Stimulated activated CD4-positive, alpha-beta T cell treated with anti-CD3 and anti-CD28 coated beads, Interleukin-15, amount 100 ng/mL, for 48 hours (primary cell): ENCODE measurements around the gene WDR47.
A peak's percentile ranks its signal among the peaks of the same experiment; 100 is the strongest.

Experiments used
- DNase-seq, 2 donors: peaks; one replicate each; pipeline ENCODE4 v3.0.0-alpha.2; 2020; ENCODE audit warnings: low read depth in 2 of 2

The WDR47 gene

GRCh38 chr1:109041621-109042468 is at the start of gene WDR47:
WDR47 (minus strand) TSS chr1:109042102; CDS start chr1:109023512, 18,590 bp downstream.
- peak; percentile 92 to 96 for DNase-seq

GRCh38 chr1:109091078-109091838 is 49.4 kb upstream of the WDR47 start:
- no peak for DNase-seq

GRCh38 chr1:109090196-109091077 is 48.5 kb upstream of the WDR47 start, which contains the start of gene TMEM167B:
TMEM167B (plus strand) TSS chr1:109090764; CDS start chr1:109090873, 109 bp downstream.
- peak; percentile 83 to 85 for DNase-seq

- peak in 1 of 2 donors; percentile 57 for DNase-seq
Measured at GRCh38 chr1:109089242-109090015, 47.5 kb upstream of the WDR47 start.

- DNase-seq, result no peak
Measured at GRCh38 chr1:109084563-109085517, 42.9 kb upstream of the WDR47 start.

- DNase-seq, result no peak
Measured at GRCh38 chr1:109083923-109084322, 42.0 kb upstream of the WDR47 start.

- no peak for DNase-seq
Measured at GRCh38 chr1:109083501-109083900, 41.6 kb upstream of the WDR47 start.

GRCh38 chr1:109080441-109081082 is 38.7 kb upstream of the WDR47 start:
- DNase-seq, result no peak

- DNase-seq, result no peak
Measured at GRCh38 chr1:109079240-109079622, 37.3 kb upstream of the WDR47 start.

- DNase-seq, result no peak
Measured at GRCh38 chr1:109078317-109078716, 36.4 kb upstream of the WDR47 start.

- peak; percentile 72 to 83 for DNase-seq
Measured at GRCh38 chr1:109075531-109076490, 33.9 kb upstream of the WDR47 start, which contains the start of gene TAF13. TAF13 (minus strand) TSS chr1:109076003; CDS start chr1:109075947, 56 bp downstream.

GRCh38 chr1:109069294-109069693 is 27.4 kb upstream of the WDR47 start:
- no peak for DNase-seq

GRCh38 chr1:109067883-109068282 is 26.0 kb upstream of the WDR47 start:
- no peak for DNase-seq

- DNase-seq, result no peak
Measured at GRCh38 chr1:109065137-109065536, 23.2 kb upstream of the WDR47 start.

GRCh38 chr1:109061183-109061582 is 19.3 kb upstream of the WDR47 start:
- no peak for DNase-seq

GRCh38 chr1:109060707-109061106 is 18.8 kb upstream of the WDR47 start:
- no peak for DNase-seq

GRCh38 chr1:109059026-109059425 is 17.1 kb upstream of the WDR47 start:
- DNase-seq, result no peak

GRCh38 chr1:109056064-109056463 is 14.2 kb upstream of the WDR47 start:
- no peak for DNase-seq
